GM13976 (cell line): ENCODE measurements around the gene ARRB2.

Experiments
- DNase-seq: peaks from one replicate; pipeline ENCODE4 v3.0.0; 2012; ENCODE audit warnings: low spot score
- in situ Hi-C: fragments of 300-500 bp; cut with MboI; formaldehyde crosslinking; loops from one replicate; pipeline ENCODE4 v1.12.0; 2022; ENCODE audit warnings: low sequenced_read_pairs, mixed read lengths, inconsistent platforms; ENCODE audit not compliant: unreplicated experiment
- TF ChIP-seq, protein P1 (sequence below): IDR thresholded peaks from 2 replicates; pipeline ENCODE4 v1.5.1; 2012; ENCODE audit warnings: borderline replicate concordance, mild to moderate bottlenecking; ENCODE audit not compliant: insufficient read depth; ENCODE audit errors: extremely low read depth, missing control alignments, control extremely low read depth

The ARRB2 gene

DNA sequence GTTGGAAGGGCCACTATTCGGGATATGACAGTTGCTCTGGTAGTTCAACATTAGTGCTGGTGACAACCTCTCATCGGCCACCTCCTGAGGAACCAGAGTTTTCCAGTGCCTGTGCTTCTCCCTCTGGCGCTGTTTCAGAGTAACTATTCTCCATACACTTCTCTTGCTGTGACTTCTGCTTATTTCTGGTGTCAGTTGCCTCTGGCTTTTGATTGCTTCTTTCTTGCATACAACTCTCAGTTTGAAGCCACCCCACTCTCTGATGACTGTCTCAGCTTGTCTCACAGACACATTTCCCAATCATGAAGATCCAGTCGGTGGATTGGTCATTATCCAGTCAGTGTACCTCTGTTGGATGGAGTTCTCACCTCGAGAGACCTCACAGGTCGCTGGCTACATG, 57.9 kb downstream of the ARRB2 start:
- TF ChIP-seq, protein P1, sequence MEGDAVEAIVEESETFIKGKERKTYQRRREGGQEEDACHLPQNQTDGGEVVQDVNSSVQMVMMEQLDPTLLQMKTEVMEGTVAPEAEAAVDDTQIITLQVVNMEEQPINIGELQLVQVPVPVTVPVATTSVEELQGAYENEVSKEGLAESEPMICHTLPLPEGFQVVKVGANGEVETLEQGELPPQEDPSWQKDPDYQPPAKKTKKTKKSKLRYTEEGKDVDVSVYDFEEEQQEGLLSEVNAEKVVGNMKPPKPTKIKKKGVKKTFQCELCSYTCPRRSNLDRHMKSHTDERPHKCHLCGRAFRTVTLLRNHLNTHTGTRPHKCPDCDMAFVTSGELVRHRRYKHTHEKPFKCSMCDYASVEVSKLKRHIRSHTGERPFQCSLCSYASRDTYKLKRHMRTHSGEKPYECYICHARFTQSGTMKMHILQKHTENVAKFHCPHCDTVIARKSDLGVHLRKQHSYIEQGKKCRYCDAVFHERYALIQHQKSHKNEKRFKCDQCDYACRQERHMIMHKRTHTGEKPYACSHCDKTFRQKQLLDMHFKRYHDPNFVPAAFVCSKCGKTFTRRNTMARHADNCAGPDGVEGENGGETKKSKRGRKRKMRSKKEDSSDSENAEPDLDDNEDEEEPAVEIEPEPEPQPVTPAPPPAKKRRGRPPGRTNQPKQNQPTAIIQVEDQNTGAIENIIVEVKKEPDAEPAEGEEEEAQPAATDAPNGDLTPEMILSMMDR: no peak
- in situ Hi-C loops: no loop called here
- no peak for DNase-seq

DNA sequence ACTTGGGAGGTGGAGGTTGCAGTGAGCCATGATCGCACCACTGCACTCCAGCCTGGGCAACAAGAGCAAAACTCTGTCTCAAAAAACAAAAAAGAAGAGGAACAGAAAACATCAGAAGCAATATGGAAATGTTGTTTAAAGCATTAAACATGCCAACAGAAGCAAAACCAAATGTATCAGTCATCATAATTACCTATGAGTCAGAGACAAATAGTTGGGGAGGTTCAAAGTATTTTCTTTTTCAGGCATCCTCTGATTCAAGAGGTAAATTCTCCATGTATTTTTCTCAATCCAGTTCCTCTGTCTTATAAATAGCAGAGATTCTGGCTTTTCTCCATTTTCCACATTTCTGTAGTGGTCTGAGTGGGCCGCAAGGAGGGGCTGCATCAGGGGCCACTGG, 59.2 kb downstream of the ARRB2 start:
- in situ Hi-C loops: no loop called here

More for the DNA sequence above, 59.2 kb downstream of the ARRB2 start:
- no peak for DNase-seq
- TF ChIP-seq, protein P1: no peak
